Naive thymus-derived CD4-positive, alpha-beta T cell (primary cell): ENCODE results near the gene ADM2. TPM values are rescaled to one million over a fixed set of nuclear protein-coding genes. Genes with fewer than 3 reads are reported as not detected.
"Not testable (repeated sequence)": the region's sequence is repeated elsewhere in the genome, so short reads cannot be mapped to it uniquely, and the experiment has no call there.

Experiments used
- ATAC-seq: fragments of 150-1000 bp; cut with Tn5 transposase; 2 replicates; pipeline ENCODE4 v1.10.0; 2021; ENCODE audit warnings: mild to moderate bottlenecking, moderate library complexity
- CTCF ChIA-PET: fragments of 350-600 bp; sonication (Branson Sonifier 250); formaldehyde crosslinking; loops from one replicate; lab custom pipeline; 2021; ENCODE audit warnings: antibody characterized with exemption; lab: Charles Lee
- POLR2A ChIA-PET: fragments of 350-600 bp; sonication (Branson Sonifier 250); formaldehyde crosslinking; loops from one replicate; lab custom pipeline; 2021; ENCODE audit warnings: antibody characterized with exemption, inconsistent platforms; lab: Charles Lee
- DNase-seq, 9 donors: peaks; one replicate each; pipeline versions ENCODE4 v3.0.0 to v3.0.0-alpha.2; 2020 to 2022; ENCODE audit warnings: mixed read lengths in 1 of 9
- H3K27ac ChIP-seq: one replicate; pipeline ENCODE4 v1.7.0; 2013; ENCODE audit warnings: mild to moderate bottlenecking, low read depth, low read length, moderate library complexity
- H3K27me3 ChIP-seq, 2 donors: one replicate each; pipeline ENCODE4 v1.7.0; 2013; ENCODE audit warnings: low read length in 2 of 2, mild to moderate bottlenecking in 2 of 2, moderate library complexity in 2 of 2; ENCODE audit not compliant: control insufficient read depth in 2 of 2, insufficient read depth in 2 of 2
- H3K36me3 ChIP-seq, 3 experiments: 1 replicate in 2 of 3; 2 replicates in 1 of 3; pipeline ENCODE4 v1.7.0; 2013; ENCODE audit warnings: low read length in 3 of 3, mild to moderate bottlenecking in 3 of 3, moderate library complexity in 1 of 3; ENCODE audit not compliant: insufficient read depth in 3 of 3, control insufficient read depth in 2 of 3
- H3K4me1 ChIP-seq, 2 donors: one replicate each; pipeline ENCODE4 v1.7.0; 2013; ENCODE audit warnings: low read length in 2 of 2, mild to moderate bottlenecking in 2 of 2, moderate library complexity in 1 of 2; ENCODE audit not compliant: control insufficient read depth in 2 of 2, insufficient read depth in 2 of 2
- H3K4me3 ChIP-seq: 2 replicates; pipeline ENCODE4 v1.7.0; 2013; ENCODE audit warnings: mild to moderate bottlenecking, low read length
- H3K9me3 ChIP-seq, 3 experiments: 1 replicate in 2 of 3; 2 replicates in 1 of 3; pipeline ENCODE4 v1.7.0; 2013; ENCODE audit warnings: low read length in 3 of 3; ENCODE audit not compliant: control insufficient read depth in 2 of 3
- H3K27ac Mint-ChIP-seq, 9 donors: one replicate each; pipeline ENCODE4 v1.8.0; 2020 to 2022; ENCODE audit warnings: mixed read lengths in 9 of 9, mild to moderate bottlenecking in 8 of 9, moderate library complexity in 5 of 9, inconsistent platforms in 2 of 9
- H3K27me3 Mint-ChIP-seq, 5 donors: one replicate each; pipeline ENCODE4 v1.8.0; 2021 to 2022; ENCODE audit warnings: mixed read lengths in 5 of 5, mild to moderate bottlenecking in 1 of 5
- H3K36me3 Mint-ChIP-seq, 5 donors: one replicate each; pipeline ENCODE4 v1.8.0; 2020 to 2022; ENCODE audit warnings: mixed read lengths in 5 of 5, mild to moderate bottlenecking in 3 of 5, inconsistent platforms in 1 of 5
- H3K4me1 Mint-ChIP-seq, 7 donors: one replicate each; pipeline ENCODE4 v1.8.0; 2020 to 2022; ENCODE audit warnings: mixed read lengths in 7 of 7, mild to moderate bottlenecking in 3 of 7, inconsistent platforms in 1 of 7
- H3K4me3 Mint-ChIP-seq, 10 donors: one replicate each; pipeline ENCODE4 v1.8.0; 2020 to 2022; ENCODE audit warnings: mild to moderate bottlenecking in 10 of 10, mixed read lengths in 10 of 10, moderate library complexity in 6 of 10, inconsistent platforms in 2 of 10
- H3K9me3 Mint-ChIP-seq, 11 donors: one replicate each; pipeline ENCODE4 v1.8.0; 2020 to 2022; ENCODE audit warnings: mixed read lengths in 11 of 11, mild to moderate bottlenecking in 4 of 11, inconsistent platforms in 1 of 11, moderate library complexity in 1 of 11
- intact Hi-C, 2 donors: fragments of 100-400 bp; cut with micrococcal nuclease; formaldehyde crosslinking; loops; one replicate each; pipeline ENCODE4 v1.15.1; 2023
- polyA plus RNA-seq, 2 donors: library from polyadenylated mRNA; unstranded; fragments of 300-500 nt; fragmentation: Illumina TruSeq; gene quantifications; one replicate each; pipeline ENCODE4 v1.2.3, GENCODE V29; 2021
- total RNA-seq, 6 experiments: library from RNA in 5 of 6; stranded (reverse) in 5 of 6; gene quantifications; 1 replicate in 5 of 6; 2 replicates in 1 of 6; pipeline ENCODE4 v1.2.3 and lab custom pipeline; 2021 to 2026

ADM2 gene
- total and polyA plus RNA-seq, 7 experiments from 2014 or later: 0.24 to 4.5 (median 3.7) TPM

GRCh38 chr22:50519151-50519550 lies 37.8 kb downstream of the ADM2 start:
- ChIA-PET CTCF (interaction anchor here (1.0 kb wide), 1 partner anchor 10 kb away, joined by 3 read pairs; no protein-coding TSS in a partner anchor), POLR2A (interaction anchor here (2.2 kb wide), 1 partner anchor 10 kb away, joined by 10 read pairs; the partner anchor contains the start of gene NCAPH2)
- Mint-ChIP-seq H3K4me1 (peaks cover 7 to 18% (median 12%) of the 10 kb centered on the region in 7 donors), H3K27ac (no peak overlapping the region), H3K27me3 (no peaks in the 10 kb centered on the region), H3K4me3 (no peak overlapping the region), H3K36me3 (peaks cover 0 to 23% (median 4%) of the 10 kb centered on the region in 5 donors), H3K9me3 (peaks cover 0 to 1% (median 0%) of the 10 kb centered on the region in 11 donors)
- no peaks in the 10 kb centered on the region for H3K9me3 ChIP-seq
- H3K36me3 ChIP-seq: peaks cover 0 to 79% (median 14%) of the 10 kb centered on the region in 3 experiments
- H3K27me3 ChIP-seq: no peaks in the 10 kb centered on the region
- DNase-seq: no peak
- H3K4me1 ChIP-seq: peaks cover under 1 to 2% of the 10 kb centered on the region in 2 donors
- no peak for ATAC-seq
- intact Hi-C loops: no loop called here
- no peak overlapping the region for H3K4me3 ChIP-seq
- H3K27ac ChIP-seq: no peak overlapping the region

DNA sequence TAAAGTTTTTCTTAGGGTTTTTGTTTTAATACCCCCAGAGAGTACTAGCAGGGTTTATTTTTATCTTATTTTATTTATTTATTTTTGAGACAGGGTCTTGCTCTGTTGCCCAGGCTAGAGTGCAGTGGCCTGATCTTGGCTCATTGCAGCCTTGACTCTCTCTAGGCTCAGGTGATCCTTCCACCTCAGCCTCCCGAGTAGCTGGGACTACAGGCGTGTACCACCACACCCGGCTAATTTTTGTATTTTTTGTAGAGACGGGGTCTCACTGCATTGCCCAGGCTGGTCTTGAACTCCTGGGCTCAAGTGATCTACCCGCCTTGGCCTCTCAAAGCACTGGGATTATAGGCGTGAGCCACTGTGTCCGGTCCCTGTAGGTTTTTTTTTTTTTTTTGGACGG lies 38.8 kb downstream of the ADM2 start:
- H3K4me3 ChIP-seq, H3K9me3 Mint-ChIP-seq, ATAC-seq, DNase-seq, H3K4me3 Mint-ChIP-seq, CTCF ChIA-PET, H3K27ac ChIP-seq, H3K27me3 Mint-ChIP-seq, POLR2A ChIA-PET, H3K27me3 ChIP-seq, H3K27ac Mint-ChIP-seq, H3K9me3 ChIP-seq, intact Hi-C loops, H3K4me1 ChIP-seq: not testable (repeated sequence)
- Mint-ChIP-seq H3K36me3 (peaks cover 0 to 17% (median 0%) of the 10 kb centered on the region in 5 donors), H3K4me1 (peaks cover 8 to 17% (median 12%) of the 10 kb centered on the region in 7 donors)
- H3K36me3 ChIP-seq: peaks cover 0 to 70% (median 14%) of the 10 kb centered on the region in 3 experiments

DNA sequence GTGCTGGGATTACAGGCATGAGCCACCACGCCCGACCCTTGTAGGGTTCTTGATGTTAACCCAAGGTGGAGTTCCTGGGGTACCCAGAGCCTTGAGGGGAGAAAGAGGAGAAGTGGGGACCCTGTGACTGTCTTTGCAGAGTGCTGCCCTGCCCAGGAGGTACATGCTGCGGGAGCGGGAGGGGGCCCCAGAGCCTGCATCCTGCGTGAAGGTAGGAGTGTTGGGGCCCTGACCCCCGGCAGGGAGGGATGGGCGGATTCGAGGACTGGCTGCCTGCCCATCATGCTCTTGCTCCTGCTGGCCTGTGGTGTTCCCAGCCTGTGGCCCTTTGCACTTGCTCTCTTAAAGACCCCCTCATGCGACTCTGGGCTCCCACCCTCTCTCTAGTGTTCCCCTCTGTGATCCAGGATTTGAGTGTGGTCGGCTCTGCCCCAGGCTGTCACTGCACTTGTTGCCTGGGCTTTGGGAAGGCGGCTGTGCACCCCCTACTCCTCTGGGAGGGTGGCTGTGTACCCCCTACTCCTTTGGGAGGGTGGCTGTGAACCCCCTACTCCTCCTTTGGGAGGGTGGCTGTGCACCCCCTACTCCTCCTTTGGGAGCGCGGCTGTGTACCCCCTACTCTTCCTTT lies 39.6 kb downstream of the ADM2 start:
- intact Hi-C loops: no loop called here
- no peak for DNase-seq
- Mint-ChIP-seq H3K27ac (no peak overlapping the region), H3K4me1 (peaks cover 6 to 12% (median 11%) of the 10 kb centered on the region in 7 donors), H3K9me3 (no peaks in the 10 kb centered on the region), H3K4me3 (no peak overlapping the region), H3K36me3 (peaks cover 0 to 13% (median 0%) of the 10 kb centered on the region in 5 donors), H3K27me3 (peaks cover 0 to 6% (median 0%) of the 10 kb centered on the region in 5 donors)
- POLR2A ChIA-PET: no interaction called here
- H3K4me3 ChIP-seq: no peak overlapping the region
- H3K4me1 ChIP-seq: peaks cover 9% of the 10 kb centered on the region in 2 donors
- CTCF ChIA-PET: no interaction called here
- H3K27ac ChIP-seq: no peak overlapping the region
- H3K36me3 ChIP-seq: peaks cover 0 to 70% (median 14%) of the 10 kb centered on the region in 3 experiments
- H3K9me3 ChIP-seq: no peaks in the 10 kb centered on the region
- no peaks in the 10 kb centered on the region for H3K27me3 ChIP-seq
- no peak for ATAC-seq

DNA sequence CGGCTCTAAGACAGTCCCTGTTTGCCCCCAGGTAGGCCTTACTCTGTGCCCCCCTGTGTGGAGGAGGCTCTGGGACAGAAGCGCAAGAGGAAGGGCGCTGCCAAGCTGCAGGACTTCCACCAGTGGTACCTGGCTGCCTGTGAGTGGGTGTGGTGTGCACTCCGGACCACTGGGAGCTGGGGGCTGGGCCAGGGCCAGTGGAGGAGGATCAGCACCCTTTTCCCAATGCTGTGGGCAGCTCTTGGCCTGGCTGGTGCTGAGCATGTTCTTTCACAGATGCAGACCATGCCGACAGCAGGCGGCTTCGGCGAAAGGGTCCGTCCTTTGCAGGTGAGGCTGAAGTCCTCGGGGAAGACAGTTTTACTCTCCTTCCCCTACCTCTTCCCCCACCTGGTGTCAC lies 40.4 kb downstream of the ADM2 start:
- ChIA-PET CTCF (interaction anchor here (0.8 kb wide), 1 partner anchor 16 kb away, joined by 3 read pairs; no protein-coding TSS in a partner anchor), POLR2A (interaction anchor here (1.2 to 1.7 kb wide), 2 partner anchors 61 to 99 kb away, joined by 4 read pairs; partner anchors contain the start of gene CHKB)
- peaks cover 6 to 14% (median 9%) of the 10 kb centered on the region in 7 donors for H3K4me1 Mint-ChIP-seq
- no peaks in the 10 kb centered on the region for H3K9me3 Mint-ChIP-seq
- Histone ChIP-seq H3K36me3 (peaks cover 0 to 63% (median 14%) of the 10 kb centered on the region in 3 experiments), H3K9me3 (no peaks in the 10 kb centered on the region), H3K27ac (no peak overlapping the region), H3K4me3 (no peak overlapping the region), H3K4me1 (peaks cover 13% of the 10 kb centered on the region in 2 donors), H3K27me3 (no peaks in the 10 kb centered on the region)
- peaks cover 0 to 11% (median 0%) of the 10 kb centered on the region in 5 donors for H3K36me3 Mint-ChIP-seq
- peak overlapping the region in 1 of 9 donors; percentile 41 for H3K27ac Mint-ChIP-seq
- no peak overlapping the region for H3K4me3 Mint-ChIP-seq
- H3K27me3 Mint-ChIP-seq: peaks cover 0 to 6% (median 0%) of the 10 kb centered on the region in 5 donors
- intact Hi-C loops: no loop called here
- ATAC-seq (no peak), DNase-seq (no peak)

GRCh38 chr22:50522208-50522805 lies 41.0 kb downstream of the ADM2 start:
- intact Hi-C loops: no loop called here
- no peak overlapping the region for H3K4me3 ChIP-seq
- Mint-ChIP-seq H3K27ac (no peak overlapping the region), H3K9me3 (no peaks in the 10 kb centered on the region), H3K4me3 (no peak overlapping the region), H3K27me3 (peaks cover 0 to 6% (median 0%) of the 10 kb centered on the region in 5 donors), H3K4me1 (peaks cover 8 to 19% (median 15%) of the 10 kb centered on the region in 7 donors), H3K36me3 (peaks cover 0 to 17% (median 0%) of the 10 kb centered on the region in 5 donors)
- H3K27me3 ChIP-seq: no peaks in the 10 kb centered on the region
- ChIA-PET CTCF (interaction anchor here (0.5 to 0.8 kb wide), 2 partner anchors 16 to 18 kb away, joined by 3 to 4 read pairs; no protein-coding TSS in a partner anchor), POLR2A (interaction anchor here (0.6 to 1.7 kb wide), 3 partner anchors 15 to 99 kb away, joined by 3 to 4 read pairs (median 4); partner anchors contain the start of genes CHKB, LMF2 and NCAPH2)
- H3K4me1 ChIP-seq: peaks cover 14 to 16% of the 10 kb centered on the region in 2 donors
- DNase-seq (no peak), ATAC-seq (no peak)
- no peak overlapping the region for H3K27ac ChIP-seq
- H3K9me3 ChIP-seq: no peaks in the 10 kb centered on the region
- peaks cover 0 to 57% (median 14%) of the 10 kb centered on the region in 3 experiments for H3K36me3 ChIP-seq

- CTCF ChIA-PET: interaction anchor here (0.5 to 0.6 kb wide), 2 partner anchors 11 to 18 kb away, joined by 3 to 4 read pairs; no protein-coding TSS in a partner anchor
- no peak for DNase-seq
- peaks cover 0 to 6% (median 0%) of the 10 kb centered on the region in 5 donors for H3K27me3 Mint-ChIP-seq
- ATAC-seq: no peak
- H3K27me3 ChIP-seq: no peaks in the 10 kb centered on the region
- peaks cover 0 to 51% (median 14%) of the 10 kb centered on the region in 3 experiments for H3K36me3 ChIP-seq
- no peak overlapping the region for H3K27ac ChIP-seq
- no peak overlapping the region for H3K4me3 ChIP-seq
- H3K36me3 Mint-ChIP-seq: peaks cover 0 to 23% (median 0%) of the 10 kb centered on the region in 5 donors
- H3K4me1 ChIP-seq: peaks cover 14 to 16% of the 10 kb centered on the region in 2 donors
- intact Hi-C loops: no loop called here
- no peaks in the 10 kb centered on the region for H3K9me3 Mint-ChIP-seq
- POLR2A ChIA-PET: interaction anchor here (1.2 to 1.7 kb wide), 2 partner anchors 59 to 98 kb away, joined by 4 read pairs; partner anchors contain the start of gene CHKB
- H3K4me1 Mint-ChIP-seq: peaks cover 8 to 26% (median 21%) of the 10 kb centered on the region in 7 donors
- peak overlapping the region in 1 of 9 donors; percentile 80 for H3K27ac Mint-ChIP-seq
- H3K4me3 Mint-ChIP-seq: peak overlapping the region in 6 of 10 donors; percentile 2 to 92 (median 25)
- H3K9me3 ChIP-seq: no peaks in the 10 kb centered on the region
These were observed 41.6 kb downstream of the ADM2 start for GRCh38 chr22:50522806-50523438.
